Measurements from ENCODE around the gene FHIT.

Gene FHIT

DNA sequence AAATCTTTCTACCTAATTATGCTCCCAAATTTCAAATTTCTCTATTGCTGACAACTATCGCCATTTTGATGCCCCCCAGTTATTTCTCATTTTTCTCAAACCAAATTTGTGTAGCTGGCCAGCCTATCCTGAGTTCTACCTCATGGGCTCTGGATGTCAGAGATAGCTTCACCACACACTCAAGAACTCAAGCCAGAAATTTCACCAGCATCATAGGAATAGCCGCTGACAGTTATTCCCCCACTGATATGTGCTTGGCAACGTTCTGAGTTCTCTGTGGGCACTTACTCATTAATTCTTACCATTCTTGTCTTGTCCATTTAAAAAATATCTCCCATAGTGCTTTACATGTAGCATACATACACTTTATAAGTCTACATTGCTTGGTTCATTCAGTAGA is 264.7 kb downstream of the FHIT start:
- no peak for DNase-seq

DNA sequence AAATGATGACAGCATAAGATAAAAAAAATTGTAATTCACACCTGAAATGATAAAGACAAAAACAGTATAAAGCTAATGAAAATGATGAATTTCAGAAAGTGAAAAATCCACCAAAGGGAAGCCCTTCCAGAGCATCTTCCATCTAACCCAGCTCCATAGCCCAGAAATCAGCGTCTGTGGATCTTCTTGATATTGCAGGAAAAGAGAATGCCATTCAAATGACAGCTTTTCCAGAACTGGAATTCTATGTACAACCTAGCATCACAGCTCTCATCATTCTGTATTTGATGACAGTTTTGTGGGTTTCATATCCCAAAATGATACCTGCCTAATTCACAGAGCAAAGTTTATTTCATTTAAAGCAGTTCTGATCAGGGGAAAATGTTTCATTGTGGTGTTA is 267.3 kb downstream of the FHIT start:
- DNase-seq: no peak

DNA sequence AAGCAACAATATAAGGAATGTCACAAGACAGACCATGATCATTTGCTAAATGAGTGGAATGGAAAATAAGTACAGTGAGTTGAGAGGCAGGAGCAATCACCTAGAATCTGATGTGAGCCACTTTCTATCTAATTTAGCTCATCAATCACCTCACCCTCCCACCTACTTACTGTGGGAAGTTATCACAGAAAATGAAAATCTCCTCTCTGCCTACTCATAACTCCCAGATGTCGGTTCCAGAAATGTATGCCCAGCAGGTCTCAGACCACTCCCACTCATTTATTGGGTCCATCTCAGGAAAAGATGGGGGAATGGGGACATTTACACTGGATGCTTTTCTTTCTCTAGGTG is 270.9 kb downstream of the FHIT start:
- no peak for DNase-seq

DNA sequence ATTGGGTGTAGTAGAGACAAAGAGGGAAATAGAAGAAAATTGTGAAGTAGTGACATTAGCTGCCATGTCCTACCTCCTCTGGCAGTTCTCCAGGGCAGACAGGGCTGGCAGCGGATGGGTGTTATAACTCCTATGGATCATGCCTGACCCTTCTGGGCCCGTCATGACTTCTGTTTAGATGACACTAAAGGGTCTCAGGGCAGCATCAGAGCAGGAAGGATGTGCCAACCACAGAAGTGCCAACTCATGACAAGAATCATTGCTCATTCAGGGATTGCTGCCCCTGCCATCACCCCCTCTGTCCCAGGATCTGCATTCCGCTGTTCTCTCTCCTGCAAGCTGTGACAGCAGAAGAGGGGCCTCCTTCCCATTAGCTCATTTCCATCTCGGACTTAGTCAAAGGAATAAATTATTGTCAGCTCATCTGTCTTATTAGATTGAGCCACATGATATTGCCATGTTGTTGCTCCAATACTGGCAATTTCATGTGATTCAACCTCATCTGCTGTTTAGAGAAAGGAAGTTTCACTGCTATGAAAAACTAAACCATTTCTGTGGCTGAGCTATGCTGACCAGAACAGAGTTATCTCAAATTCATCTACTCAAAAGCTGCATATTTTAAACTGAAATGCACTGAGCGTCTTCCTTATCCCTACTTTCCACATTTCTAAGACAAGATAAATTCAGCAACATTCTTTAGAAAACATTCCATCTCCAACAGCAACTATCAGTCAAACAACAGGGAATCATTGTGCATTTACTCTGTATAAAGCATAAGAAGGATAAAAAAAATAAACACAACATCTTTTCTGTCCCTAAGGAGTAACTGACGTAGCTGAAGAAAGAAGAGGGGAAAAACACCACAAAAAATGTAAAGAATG is 271.6 kb downstream of the FHIT start:
- DNase-seq: no peak

DNA sequence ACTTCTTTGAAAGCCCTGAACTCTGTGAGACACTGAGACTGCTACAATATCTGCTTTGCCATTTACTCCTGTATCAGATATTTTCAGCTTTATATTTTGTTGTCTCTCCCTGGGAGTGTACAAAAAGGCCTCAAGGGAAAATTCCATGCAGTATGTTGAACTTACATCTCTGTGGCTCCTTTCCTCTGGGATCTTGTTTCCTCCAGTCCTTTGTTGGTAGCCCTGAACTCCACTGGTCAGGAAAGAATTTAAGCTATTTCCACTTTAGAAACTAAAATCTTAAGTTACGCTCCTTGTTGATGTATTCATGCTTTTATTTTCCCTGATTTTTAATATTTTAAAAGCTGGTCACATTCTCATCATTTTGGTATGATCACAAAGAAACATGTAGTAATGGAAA is 277.9 kb downstream of the FHIT start:
- no peak for DNase-seq

DNA sequence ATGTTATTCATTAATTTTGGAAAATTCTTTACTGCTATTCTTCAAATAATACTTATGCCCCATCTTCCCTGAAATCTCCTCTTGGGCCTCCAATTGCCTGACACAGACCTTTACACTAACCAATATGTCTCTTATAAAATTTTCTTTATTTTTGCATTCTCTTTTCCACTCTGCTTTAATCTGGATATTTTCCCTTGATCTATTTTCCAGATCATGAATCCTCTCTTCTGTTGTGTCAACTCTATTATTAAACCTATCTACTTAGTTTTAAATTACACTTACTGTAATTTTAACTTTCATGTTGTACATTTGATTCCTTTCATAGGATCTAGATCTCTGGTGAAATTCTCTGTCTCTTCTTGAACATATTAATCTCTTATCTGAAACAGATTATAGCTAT is 278.7 kb downstream of the FHIT start:
- DNase-seq: no peak

DNA sequence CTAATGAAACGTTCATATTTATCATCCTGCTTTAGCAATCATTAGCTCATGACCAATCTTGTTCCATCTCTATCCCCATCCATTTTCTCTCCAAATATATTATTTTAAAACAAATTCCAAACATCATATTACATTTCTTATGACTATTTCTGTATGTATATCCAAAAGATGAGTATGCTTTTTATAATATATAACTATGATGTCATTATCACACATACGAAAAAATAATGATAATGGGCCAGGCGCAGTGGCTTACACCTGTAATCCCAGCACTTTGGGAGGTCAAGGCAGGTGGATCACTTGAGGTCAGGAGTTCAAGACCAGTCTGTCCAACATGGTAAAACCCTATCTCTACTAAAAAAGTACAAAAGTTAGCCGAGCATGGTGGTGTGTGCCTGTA is 280.4 kb downstream of the FHIT start:
- DNase-seq: no peak

DNA sequence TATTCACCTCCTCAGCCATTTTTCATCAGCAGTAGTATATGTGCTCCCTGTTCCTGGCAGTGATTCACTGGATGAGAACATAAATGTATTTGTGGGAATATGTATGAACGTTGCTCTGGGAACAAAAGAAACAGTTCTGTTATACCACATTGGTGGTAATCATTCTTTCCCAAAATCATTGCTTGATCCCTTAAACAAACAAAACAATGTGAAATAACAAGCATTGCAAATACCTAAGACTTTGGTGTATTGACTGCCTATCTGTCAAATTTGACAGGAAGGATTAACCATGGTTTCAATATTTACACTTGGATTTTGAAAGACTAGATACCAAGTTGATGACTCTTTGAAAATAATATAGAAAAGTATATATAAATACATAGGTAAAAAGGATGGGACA is 284.1 kb downstream of the FHIT start:
- no peak for DNase-seq

DNA sequence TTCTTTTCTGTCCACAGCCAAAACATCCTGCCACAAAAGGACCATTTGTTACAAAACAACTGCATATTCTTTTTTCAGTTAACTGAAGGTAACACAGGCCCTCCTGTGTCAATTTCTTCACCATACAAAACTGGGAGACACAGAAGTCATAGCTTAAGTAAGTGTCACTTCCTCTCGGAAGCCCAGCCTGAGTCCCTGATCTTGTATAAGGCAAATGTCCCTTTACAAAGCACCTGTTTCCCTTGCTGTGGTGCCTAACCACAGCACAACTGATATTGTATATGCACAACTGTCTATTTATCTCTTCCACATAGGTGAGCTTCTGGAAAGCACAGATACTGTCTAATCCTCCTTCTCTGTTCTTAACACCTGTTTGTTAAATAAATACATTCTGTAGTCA is 293.7 kb downstream of the FHIT start:
- no peak for DNase-seq

DNA sequence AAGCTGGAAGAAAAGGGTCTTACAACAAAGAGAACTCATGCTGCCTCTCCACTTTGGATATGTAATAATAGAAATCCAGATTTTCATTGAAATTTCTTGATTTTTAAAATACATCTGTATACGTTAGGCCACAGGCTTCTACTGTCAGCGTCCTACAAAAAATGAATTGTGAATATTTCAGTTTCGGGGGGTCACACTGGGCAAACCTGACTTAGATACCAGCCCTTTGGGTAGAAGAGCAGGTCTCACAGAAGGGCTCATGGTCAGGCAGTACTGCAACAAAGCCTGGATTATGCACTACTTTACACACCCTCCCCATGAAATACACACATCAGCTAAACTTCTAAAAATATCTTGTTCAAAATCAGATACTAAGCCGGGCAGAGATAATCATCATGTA is 294.5 kb downstream of the FHIT start:
- no peak for DNase-seq

DNA sequence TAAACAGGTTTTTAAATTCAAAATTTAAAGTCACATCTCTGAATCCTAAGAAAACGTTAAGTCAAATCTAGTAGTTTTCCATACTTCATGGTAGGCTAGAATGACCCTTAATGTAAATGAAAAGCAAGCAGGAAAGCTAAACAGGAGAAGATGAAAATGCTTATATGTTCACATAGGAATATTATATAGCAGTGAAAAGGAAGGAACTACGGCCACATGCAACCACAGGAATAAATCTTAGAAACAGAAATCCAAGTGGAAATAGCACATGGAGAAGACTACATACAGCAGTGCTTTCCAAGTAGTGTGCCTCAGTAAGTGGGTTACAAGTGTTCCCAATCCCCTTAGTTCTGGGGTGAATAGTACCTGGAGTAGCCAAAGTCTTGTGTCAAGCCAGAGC is 296.2 kb downstream of the FHIT start:
- DNase-seq: no peak

DNA sequence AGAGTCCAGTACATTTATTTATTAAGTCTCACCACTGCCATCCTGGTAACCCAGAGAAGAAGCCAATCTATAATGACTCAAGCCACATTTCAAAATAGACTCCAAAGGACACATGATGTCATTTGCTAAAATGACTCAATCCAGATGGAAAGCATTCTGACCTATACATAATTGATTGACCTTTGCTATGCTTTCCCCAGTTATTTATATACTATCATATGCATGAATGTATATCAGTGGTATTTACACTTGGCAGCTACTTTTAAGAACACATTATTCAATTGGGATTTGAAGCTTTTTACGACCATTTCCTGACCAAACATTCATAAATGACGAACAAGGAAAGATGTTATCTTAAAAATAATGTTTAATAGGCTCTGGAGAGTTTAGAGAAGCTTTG is 297.2 kb downstream of the FHIT start:
- no peak for DNase-seq

DNA sequence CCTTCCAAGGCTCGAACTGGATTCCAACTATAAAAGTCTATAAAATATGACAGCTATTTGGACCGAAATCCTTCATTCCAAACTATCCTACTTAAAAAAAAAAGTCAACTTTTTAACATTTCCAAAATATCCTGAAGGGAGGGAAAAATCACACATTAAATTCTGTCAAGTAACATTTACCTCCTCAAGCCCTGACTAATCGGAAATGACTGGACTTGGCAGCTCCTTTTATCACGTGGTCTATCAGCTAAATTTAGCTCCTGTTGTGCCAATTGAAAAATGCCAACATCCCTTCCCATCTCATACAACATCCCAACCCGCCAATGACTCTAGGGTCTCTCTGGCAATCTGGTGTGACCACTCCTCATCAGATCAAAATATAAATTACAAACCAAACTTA is 297.9 kb downstream of the FHIT start:
- peak; percentile 33 for DNase-seq

DNA sequence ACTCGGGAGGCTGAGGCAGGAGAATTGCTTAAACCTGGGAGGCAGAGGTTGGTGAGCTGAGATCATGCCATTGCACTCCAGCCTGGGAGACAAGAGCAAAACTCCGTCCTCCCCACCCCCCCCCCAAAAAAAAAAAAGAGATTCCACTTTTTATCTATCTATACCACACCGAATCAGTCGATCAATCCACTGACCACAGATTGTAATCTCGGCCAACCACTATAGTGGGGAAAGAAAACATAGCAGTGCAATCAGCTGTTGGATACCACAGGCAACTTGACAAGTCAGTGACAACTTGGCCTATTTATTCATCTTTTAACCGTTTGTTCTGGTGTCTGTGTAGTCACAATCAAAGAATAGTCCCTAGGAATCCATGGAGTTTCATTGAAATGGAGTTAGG is 299.2 kb downstream of the FHIT start:
- DNase-seq: no peak

DNA sequence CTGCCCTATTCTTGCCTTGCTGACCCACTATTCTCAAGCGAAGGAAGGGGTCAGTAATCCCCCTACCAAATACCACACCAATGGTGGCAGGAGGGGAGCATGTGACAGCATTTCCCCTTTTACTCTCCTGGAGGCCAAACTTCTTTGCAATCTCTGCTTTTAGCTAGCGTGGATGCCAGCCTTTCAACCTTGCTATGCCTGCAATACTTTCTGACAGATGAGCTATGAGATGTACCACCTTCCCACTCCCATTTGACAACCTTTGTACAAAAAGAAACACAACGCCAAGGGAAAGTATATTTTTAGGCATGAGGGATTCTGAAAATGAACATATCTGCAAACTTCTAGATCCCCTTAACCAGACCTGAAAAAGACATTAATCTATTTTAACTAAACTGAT is 302.1 kb downstream of the FHIT start:
- DNase-seq: no peak

DNA sequence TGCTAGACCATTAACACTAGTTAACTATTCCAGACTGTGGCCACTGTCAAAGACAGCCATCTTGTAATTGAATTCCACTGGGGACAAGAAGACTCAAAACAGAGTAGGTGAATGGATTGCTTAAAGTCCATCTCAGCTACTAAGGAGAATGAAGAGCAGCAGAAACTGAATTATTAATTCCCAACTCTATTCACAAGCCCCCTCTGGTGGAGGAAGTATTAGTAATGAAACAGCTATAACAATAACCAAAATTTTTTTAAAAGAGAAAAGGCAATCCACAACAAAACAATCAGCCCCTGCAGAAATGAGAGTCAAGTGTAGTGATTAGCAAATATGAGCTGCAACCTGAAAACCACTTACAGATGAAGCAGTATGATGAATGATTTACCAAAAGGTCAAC is 302.8 kb downstream of the FHIT start:
- no peak for DNase-seq

DNA sequence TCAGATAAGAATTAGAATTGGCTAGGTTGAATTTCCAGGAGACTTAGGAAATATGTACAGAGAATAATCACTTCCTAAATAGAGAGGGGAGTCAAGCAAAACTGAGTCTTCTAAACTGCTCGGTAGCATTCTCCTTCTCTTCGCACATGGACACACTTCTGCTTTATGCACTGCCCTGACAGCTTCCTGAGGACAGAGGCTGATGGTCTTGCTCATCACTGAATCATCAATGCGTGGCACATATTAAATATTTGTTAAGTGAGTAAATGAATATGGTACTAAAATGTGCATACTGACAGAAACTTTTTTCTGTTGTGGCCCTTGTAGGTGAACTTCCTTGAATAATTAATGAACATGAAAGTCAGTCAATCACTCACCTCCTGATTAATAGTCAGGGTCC is 315.5 kb downstream of the FHIT start:
- no peak for DNase-seq

DNA sequence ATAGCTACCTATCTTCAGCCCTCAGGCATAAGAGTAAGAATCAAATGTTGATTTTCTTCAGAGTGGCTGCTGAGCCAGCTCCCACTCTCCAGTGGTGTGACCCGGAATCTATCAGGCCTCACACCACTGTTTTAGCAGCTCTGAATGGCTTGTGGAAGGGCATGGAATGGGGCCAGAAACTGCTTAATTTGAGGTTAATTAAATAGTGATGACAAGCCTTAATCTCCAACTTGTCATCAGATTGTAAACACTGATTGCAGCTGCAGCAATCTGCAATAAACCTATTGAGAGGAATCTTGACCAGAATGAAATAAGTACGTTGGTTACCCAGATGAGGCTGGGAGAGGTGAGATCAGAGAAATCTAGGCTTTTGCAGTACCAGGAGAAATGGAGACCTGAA is 317.4 kb downstream of the FHIT start:
- DNase-seq: no peak

DNA sequence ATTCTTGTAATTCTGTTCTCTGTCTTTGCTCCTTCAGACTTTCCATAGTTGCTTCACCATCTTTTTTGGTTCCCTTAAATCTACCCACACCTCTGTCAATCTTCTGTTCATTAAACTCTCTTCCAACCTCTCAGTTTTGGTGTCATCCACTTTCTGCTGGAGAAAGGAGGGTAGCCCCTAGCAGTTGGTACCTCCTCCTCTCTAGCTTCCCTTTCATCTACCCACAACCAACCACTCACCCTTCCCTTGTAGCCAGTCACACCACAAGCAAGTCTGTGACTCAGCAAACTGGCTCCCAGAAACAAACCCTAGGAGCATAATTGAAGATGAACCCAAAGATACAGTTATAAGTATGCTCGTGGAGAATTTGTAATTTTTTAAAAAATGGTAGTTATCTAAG is 318.6 kb downstream of the FHIT start:
- no peak for DNase-seq

DNA sequence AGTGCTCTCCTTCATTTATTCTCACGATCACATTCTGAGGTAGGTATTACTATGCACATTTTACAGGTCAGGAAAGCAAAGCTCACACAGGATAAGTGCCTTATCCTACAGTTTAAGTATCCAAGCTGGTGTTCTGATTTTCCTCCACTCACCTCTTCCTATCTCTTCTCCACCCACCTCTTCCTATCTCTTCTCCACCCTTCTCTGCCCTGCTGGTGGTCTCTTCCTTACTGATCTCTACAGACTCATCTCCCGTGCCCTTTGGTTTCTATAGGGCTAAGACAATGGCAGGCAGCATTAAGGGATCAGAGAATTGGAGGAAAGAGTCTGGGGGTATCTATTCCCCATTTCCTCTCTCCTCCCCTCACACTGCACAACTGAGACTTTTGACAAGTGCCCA is 319.1 kb downstream of the FHIT start:
- DNase-seq: no peak

DNA sequence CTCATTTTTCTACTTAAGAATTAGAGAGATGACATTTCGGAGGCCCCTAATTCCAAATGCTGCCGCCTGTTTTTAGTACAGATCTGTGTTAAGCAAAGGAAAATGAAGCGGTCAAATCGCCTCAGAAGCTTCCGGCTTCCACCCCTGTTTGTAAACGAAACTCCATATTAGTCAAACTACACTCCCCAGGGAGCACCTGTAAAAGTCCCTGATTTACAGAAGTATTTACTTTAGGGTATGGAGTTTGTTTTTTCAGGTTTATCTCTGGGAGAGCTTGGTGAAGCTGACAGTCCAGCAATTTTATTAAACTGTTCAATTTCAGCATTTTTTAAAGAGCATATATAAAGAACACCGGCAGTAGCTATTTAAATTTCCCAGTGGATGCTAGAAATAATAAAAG is 319.8 kb downstream of the FHIT start:
- DNase-seq: no peak

DNA sequence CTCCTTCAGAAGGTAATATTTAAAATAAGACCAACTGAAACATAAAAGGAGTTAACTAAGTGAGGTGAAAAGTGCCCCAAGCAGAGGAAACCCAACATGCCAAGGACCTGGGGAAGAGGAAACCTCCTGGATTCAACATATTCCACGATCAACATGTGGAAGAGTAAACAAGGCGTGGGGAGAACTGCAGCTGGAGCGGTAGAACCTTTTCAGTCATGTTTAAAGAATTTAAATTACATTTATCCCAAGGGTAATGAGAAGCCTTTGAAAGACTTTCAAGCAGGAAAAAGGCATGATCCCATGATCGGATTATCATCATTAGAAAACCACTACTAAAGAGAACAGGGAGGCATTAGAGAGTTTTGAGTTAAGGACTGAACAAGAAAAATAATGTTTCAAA is 330.7 kb downstream of the FHIT start:
- DNase-seq: no peak

DNA sequence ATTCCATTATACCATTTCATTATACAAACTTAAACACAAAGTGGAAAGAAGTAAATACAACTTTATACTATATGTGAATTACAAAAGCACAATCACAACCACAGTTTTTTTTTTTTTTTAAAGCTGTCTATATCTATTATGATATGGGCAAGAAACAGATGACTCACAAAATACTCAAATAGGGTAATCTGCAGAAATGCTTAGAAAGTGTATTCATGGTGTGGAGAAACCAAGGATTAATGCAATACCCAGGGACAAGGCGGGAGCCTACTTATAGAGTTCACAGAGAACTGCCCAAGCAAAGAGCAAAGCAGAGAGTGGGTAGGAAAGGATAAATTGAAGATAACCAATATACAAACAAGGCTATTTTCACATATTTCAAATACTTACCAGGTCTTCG is 332.0 kb downstream of the FHIT start:
- DNase-seq: no peak

DNA sequence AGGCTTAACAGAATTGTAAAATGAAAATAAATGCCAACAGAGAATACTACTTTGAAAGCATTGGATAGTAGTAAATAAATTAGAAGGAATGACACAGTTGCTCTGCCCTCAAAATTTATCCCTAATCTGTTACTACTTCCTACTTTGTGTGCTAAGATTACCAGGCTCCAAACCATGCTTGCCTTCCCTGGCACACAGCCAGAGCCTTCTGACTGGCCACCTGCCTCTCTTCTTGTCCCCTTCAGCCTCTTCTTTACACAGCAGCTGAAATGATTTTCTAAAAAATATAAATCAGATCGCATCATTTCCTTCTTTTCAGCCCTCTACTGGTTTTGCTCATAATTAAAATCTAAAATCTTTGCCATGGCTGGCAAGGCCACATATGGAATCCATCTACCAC is 334.1 kb downstream of the FHIT start:
- peak; percentile 33 for DNase-seq

DNA sequence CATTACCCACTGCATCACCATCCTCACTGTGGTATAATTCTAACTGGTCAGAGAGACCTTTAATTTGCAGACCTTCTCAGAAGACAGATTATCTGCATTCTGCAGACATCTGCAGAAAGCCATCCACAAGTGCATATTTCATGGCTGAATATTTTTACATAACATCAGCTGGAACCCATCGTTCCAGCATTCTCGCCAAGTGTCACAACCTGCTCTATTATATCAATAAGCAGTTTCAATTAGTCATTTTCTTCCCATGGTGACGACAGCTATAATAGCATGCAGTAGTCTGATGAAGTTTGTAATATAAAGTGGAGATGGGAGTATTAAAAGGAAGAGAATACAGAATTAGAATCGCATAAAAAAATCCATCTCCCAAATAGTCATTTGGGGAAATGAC is 334.7 kb downstream of the FHIT start:
- no peak for DNase-seq

DNA sequence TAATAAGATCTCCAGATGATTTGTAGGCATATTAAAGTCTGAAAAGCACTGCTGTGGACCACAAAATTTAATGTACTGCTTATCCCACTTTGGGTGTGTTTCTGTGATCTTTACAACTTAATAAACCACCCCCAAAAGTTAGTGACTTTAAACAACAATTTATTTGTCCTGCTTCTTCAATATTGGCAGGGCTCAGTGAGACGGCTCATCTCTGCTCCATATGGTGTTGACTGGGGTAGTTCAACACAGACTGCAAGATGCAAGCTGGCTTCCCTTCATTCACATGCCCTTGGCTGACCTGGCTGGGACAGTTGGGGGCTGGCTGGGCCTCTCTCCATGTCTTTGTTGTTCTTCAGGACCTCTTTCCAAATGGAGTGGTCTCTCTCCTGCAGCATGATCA is 337.8 kb downstream of the FHIT start:
- no peak for DNase-seq
